ENCODE data around the gene C9orf72. TPM values are rescaled to one million over a fixed set of nuclear protein-coding genes. Genes with fewer than 3 reads are reported as not detected.
"Not testable (repeated sequence)": the region's sequence is repeated elsewhere in the genome, so short reads cannot be mapped to it uniquely, and the experiment has no call there.

The C9orf72 gene
- total RNA-seq: 7.1 and 9.5 TPM in 2 replicates

- intact Hi-C loops (cut with micrococcal nuclease): loop anchor here (1.0 to 5.0 kb wide), 10 partner anchors 9 to 681 kb away; partner anchors contain the start of genes CAAP1, IFT74, MOB3B and PLAA
These were observed at the start of gene C9orf72 for GRCh38 chr9:27572918-27573633. TSS of gene C9orf72 (minus strand) at chr9:27573481. CDS start at chr9:27567120, 6,361 bp downstream.

- intact Hi-C loops (cut with micrococcal nuclease): loop anchor here (5.0 kb wide), 2 partner anchors 36 to 51 kb away; partner anchors contain the start of gene C9orf72
These were observed 49.5 kb upstream of the C9orf72 start for GRCh38 chr9:27622693-27623340.

DNA sequence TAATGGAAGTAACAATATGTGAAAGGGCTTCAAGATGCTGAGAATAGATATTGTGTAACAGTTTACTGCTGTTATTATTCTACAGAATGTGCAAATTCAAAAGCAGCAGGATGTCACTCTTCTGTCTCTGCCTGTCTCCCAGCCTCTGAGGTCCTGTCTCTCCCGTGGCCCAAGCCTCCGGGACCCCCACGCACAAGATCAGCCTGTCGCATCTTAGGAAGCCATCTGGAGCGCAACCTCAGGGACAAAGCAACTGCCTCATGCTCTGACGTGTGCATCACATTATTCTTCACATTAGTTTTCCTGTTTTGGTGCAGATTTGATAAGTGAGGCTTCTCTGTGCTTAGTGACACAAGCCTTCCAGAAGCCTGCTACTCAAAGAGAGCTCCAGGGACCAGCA is 46.5 kb upstream of the C9orf72 start:
- intact Hi-C loops (cut with micrococcal nuclease): loop anchor here (5.0 kb wide), 2 partner anchors 32 to 47 kb away; partner anchors contain the start of gene C9orf72

GRCh38 chr9:27618066-27618465 is 44.8 kb upstream of the C9orf72 start:
- intact Hi-C loops (cut with micrococcal nuclease): no loop called here

DNA sequence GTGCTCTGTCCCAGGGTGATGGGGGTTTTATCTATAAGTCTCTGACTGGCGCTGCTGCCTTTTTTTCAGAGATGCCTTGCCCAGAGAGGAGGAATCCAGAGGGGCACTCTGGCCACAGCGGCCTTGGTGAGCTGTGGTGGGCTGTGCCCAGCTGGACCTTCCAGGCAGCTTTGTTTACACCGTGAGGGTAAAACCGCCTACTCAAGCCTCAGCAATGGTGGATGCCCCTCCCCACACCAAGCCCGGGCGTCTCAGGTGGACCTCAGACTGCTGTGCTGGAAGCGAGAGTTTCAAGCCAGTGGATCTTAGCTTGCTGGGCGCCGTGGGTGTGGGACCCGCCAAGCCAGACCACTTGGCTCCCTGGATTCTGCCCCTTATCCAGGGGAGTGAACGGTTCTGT is 41.3 kb upstream of the C9orf72 start:
- intact Hi-C loops (cut with micrococcal nuclease): no loop called here

- intact Hi-C loops (cut with micrococcal nuclease): not testable (repeated sequence)
These were observed 38.8 kb upstream of the C9orf72 start for GRCh38 chr9:27612036-27612435.

GRCh38 chr9:27610622-27611021 is 37.3 kb upstream of the C9orf72 start:
- intact Hi-C loops (cut with micrococcal nuclease): no loop called here

GRCh38 chr9:27602954-27603353 is 29.7 kb upstream of the C9orf72 start:
- intact Hi-C loops (cut with micrococcal nuclease): no loop called here

- intact Hi-C loops (cut with micrococcal nuclease): no loop called here
These were observed 29.0 kb upstream of the C9orf72 start for GRCh38 chr9:27602142-27602861.

GRCh38 chr9:27601396-27601795 is 28.1 kb upstream of the C9orf72 start:
- intact Hi-C loops (cut with micrococcal nuclease): no loop called here

GRCh38 chr9:27600256-27600655 is 27.0 kb upstream of the C9orf72 start:
- intact Hi-C loops (cut with micrococcal nuclease): no loop called here

- intact Hi-C loops (cut with micrococcal nuclease): no loop called here
These were observed 26.6 kb upstream of the C9orf72 start for GRCh38 chr9:27599870-27600238.

DNA sequence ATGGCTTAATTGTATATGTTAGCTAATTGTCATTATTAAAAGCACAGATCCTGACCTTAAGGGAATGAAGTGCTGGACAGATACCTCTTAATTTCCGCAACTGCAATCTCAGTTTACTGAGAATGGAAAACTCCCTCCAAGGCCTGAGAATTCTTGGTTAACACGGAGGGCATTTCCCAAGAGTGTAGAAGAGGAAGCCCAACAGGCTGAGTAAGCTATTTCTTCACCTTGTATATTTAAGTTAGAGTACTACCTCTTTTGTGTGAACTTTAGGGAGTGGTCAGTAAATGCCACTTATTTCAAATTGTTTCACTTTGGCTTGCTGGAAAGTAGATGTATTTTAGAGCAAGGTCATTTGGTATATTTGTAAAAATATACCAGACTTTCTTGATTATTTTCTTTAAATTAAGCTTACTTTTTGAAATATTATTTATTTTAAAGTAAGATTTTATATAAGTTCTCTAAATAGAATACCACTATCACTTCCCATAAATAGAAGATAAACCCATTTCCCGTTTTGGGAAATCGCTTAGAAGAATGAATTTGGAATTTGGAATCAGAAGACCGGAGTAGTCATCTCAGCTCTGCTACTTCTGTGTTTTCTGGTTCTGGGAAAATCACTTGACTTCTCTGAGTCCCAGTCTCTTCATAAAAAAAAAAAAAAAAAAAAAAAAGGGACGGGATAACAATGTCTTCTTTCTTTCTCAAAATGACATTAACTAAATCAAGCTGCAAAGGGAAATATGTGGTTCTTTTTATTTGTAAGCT is 26.0 kb upstream of the C9orf72 start:
- intact Hi-C loops (cut with micrococcal nuclease): no loop called here

DNA sequence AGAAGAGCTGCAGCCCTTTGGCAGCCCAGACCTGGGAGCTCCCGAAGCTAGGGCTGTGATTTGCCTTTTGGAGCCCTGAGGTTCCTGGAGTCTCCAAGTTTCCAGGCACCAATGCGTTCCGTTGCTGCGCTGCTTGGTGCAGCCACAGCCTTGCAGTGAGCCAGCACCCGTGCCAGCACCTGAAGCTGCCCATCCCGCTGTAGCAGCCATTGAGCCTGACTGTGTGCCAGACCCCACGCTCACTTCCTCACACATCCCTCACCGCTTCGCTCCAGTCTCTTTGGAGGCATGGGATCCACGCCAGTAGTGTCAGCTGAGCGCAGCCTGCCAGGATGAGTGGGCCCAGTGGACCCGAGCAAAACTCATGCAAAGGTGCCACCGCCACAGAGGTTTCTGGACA is 22.5 kb upstream of the C9orf72 start:
- intact Hi-C loops (cut with micrococcal nuclease): no loop called here

DNA sequence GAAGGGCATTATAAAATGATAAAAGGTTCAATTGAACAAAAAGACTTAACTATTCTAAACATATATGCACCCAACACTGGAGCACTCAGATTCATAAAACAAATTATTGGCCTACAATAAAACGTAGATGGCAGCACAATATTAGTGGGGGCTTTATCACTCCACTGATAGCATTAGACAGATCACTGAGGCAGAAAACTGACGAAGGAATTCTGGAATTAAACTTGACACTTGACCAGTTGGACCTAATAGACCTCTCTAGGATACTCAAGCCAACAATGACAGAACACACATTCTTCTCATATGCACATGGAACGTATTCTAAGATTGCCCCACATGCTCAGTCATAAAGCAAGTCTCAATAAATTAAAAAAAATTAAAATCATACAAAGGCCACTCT is 18.4 kb upstream of the C9orf72 start:
- intact Hi-C loops (cut with micrococcal nuclease): no loop called here

DNA sequence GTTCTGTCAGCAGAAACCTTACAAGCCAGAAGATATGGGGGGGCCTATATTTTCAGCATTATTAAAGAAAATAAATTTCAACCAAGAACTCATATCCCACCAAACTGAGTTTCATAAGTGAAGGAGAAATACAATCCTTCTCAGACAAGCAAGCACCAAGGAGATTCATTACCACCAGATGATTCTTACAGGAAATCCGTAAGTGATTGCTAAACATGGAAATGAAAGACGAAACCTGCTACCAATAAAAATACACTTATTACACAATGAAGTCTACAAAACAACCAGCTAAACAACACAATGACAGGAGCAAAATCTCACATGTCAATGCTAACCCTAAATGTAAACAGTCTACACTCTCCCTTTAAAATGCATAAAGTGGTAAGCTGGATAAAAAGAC is 17.8 kb upstream of the C9orf72 start:
- intact Hi-C loops (cut with micrococcal nuclease): no loop called here

DNA sequence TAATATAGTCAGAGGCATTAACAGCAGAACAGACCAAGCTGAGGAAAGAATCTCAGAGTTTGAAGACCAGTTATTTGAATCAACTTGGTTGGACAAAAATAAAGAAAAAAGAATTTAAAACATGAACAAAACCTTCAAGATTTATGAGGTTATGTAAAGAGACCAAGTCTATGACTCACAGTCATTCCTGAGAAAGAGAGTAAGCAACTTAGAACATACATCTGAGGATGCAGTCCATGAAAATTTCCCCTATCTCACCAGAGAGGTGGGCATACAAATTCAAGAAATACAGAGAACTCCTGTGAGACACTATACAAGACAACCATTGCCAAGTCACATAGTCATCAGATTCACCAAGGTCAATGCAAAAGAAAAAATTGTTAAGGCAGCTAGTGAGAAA is 17.4 kb upstream of the C9orf72 start:
- intact Hi-C loops (cut with micrococcal nuclease): no loop called here

GRCh38 chr9:27589462-27589861 is 16.2 kb upstream of the C9orf72 start:
- intact Hi-C loops (cut with micrococcal nuclease): loop anchor here (5.0 kb wide), 1 partner anchor 33 kb away; no protein-coding TSS in a partner anchor

DNA sequence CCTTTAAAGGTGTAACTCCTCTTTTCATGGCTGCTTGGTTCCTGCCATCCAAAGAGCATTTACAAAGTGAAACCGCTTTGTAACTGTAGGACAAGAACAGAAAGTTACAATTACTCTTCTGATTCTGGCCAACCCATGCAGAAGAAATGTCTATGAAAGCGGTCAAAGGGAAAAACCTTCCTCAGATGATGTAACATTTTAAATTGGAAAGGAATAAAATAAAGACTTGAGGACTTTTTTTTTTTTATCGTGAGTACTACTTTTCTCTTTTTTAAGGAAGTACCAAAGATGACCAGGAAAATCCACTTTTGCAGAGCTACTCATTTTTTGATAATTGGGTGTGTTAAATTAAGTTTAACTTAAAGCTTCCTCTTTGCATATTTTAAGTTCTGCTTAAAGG is 13.0 kb upstream of the C9orf72 start:
- intact Hi-C loops (cut with micrococcal nuclease): loop anchor here (5.0 kb wide), 1 partner anchor 36 kb away; no protein-coding TSS in a partner anchor

GRCh38 chr9:27584931-27585330 is 11.7 kb upstream of the C9orf72 start:
- intact Hi-C loops (cut with micrococcal nuclease): loop anchor here (5.0 kb wide), 1 partner anchor 37 kb away; no protein-coding TSS in a partner anchor

GRCh38 chr9:27582794-27583193 is 9.5 kb upstream of the C9orf72 start:
- intact Hi-C loops (cut with micrococcal nuclease): no loop called here

Data from T-helper 1 cell treated with Interleukin-12 subunit alpha and Interleukin-12 subunit beta and Interleukin-4 antibody, amounts not matched to agents 30 ng/mL and 1 ng/mL, for 36 hours (primary cell).